Naive thymus-derived CD4-positive, alpha-beta T cell (primary cell): Measurements from ENCODE around the gene RPL18. TPM values are rescaled to one million over a fixed set of nuclear protein-coding genes. Genes with fewer than 3 reads are reported as not detected.

Source experiments
- ATAC-seq: fragments of 150-1000 bp; cut with Tn5 transposase; 2 replicates; pipeline ENCODE4 v1.10.0; 2021; ENCODE audit warnings: mild to moderate bottlenecking, moderate library complexity
- CTCF ChIA-PET: fragments of 350-600 bp; sonication (Branson Sonifier 250); formaldehyde crosslinking; loops from one replicate; lab custom pipeline; 2021; ENCODE audit warnings: antibody characterized with exemption; lab: Charles Lee
- POLR2A ChIA-PET: fragments of 350-600 bp; sonication (Branson Sonifier 250); formaldehyde crosslinking; loops from one replicate; lab custom pipeline; 2021; ENCODE audit warnings: antibody characterized with exemption, inconsistent platforms; lab: Charles Lee
- DNase-seq, 9 donors: peaks; one replicate each; pipeline versions ENCODE4 v3.0.0 to v3.0.0-alpha.2; 2020 to 2022; ENCODE audit warnings: mixed read lengths in 1 of 9
- H3K27ac ChIP-seq: one replicate; pipeline ENCODE4 v1.7.0; 2013; ENCODE audit warnings: mild to moderate bottlenecking, low read depth, low read length, moderate library complexity
- H3K27me3 ChIP-seq, 2 donors: one replicate each; pipeline ENCODE4 v1.7.0; 2013; ENCODE audit warnings: low read length in 2 of 2, mild to moderate bottlenecking in 2 of 2, moderate library complexity in 2 of 2; ENCODE audit not compliant: control insufficient read depth in 2 of 2, insufficient read depth in 2 of 2
- H3K36me3 ChIP-seq, 3 experiments: 1 replicate in 2 of 3; 2 replicates in 1 of 3; pipeline ENCODE4 v1.7.0; 2013; ENCODE audit warnings: low read length in 3 of 3, mild to moderate bottlenecking in 3 of 3, moderate library complexity in 1 of 3; ENCODE audit not compliant: insufficient read depth in 3 of 3, control insufficient read depth in 2 of 3
- H3K4me1 ChIP-seq, 2 donors: one replicate each; pipeline ENCODE4 v1.7.0; 2013; ENCODE audit warnings: low read length in 2 of 2, mild to moderate bottlenecking in 2 of 2, moderate library complexity in 1 of 2; ENCODE audit not compliant: control insufficient read depth in 2 of 2, insufficient read depth in 2 of 2
- H3K4me3 ChIP-seq: 2 replicates; pipeline ENCODE4 v1.7.0; 2013; ENCODE audit warnings: mild to moderate bottlenecking, low read length
- H3K9me3 ChIP-seq, 3 experiments: 1 replicate in 2 of 3; 2 replicates in 1 of 3; pipeline ENCODE4 v1.7.0; 2013; ENCODE audit warnings: low read length in 3 of 3; ENCODE audit not compliant: control insufficient read depth in 2 of 3
- H3K27ac Mint-ChIP-seq, 9 donors: one replicate each; pipeline ENCODE4 v1.8.0; 2020 to 2022; ENCODE audit warnings: mixed read lengths in 9 of 9, mild to moderate bottlenecking in 8 of 9, moderate library complexity in 5 of 9, inconsistent platforms in 2 of 9
- H3K27me3 Mint-ChIP-seq, 5 donors: one replicate each; pipeline ENCODE4 v1.8.0; 2021 to 2022; ENCODE audit warnings: mixed read lengths in 5 of 5, mild to moderate bottlenecking in 1 of 5
- H3K36me3 Mint-ChIP-seq, 5 donors: one replicate each; pipeline ENCODE4 v1.8.0; 2020 to 2022; ENCODE audit warnings: mixed read lengths in 5 of 5, mild to moderate bottlenecking in 3 of 5, inconsistent platforms in 1 of 5
- H3K4me1 Mint-ChIP-seq, 7 donors: one replicate each; pipeline ENCODE4 v1.8.0; 2020 to 2022; ENCODE audit warnings: mixed read lengths in 7 of 7, mild to moderate bottlenecking in 3 of 7, inconsistent platforms in 1 of 7
- H3K4me3 Mint-ChIP-seq, 10 donors: one replicate each; pipeline ENCODE4 v1.8.0; 2020 to 2022; ENCODE audit warnings: mild to moderate bottlenecking in 10 of 10, mixed read lengths in 10 of 10, moderate library complexity in 6 of 10, inconsistent platforms in 2 of 10
- H3K9me3 Mint-ChIP-seq, 11 donors: one replicate each; pipeline ENCODE4 v1.8.0; 2020 to 2022; ENCODE audit warnings: mixed read lengths in 11 of 11, mild to moderate bottlenecking in 4 of 11, inconsistent platforms in 1 of 11, moderate library complexity in 1 of 11
- intact Hi-C, 2 donors: fragments of 100-400 bp; cut with micrococcal nuclease; formaldehyde crosslinking; loops; one replicate each; pipeline ENCODE4 v1.15.1; 2023
- polyA plus RNA-seq, 2 donors: library from polyadenylated mRNA; unstranded; fragments of 300-500 nt; fragmentation: Illumina TruSeq; gene quantifications; one replicate each; pipeline ENCODE4 v1.2.3, GENCODE V29; 2021
- total RNA-seq, 6 experiments: library from RNA in 5 of 6; stranded (reverse) in 5 of 6; gene quantifications; 1 replicate in 5 of 6; 2 replicates in 1 of 6; pipeline ENCODE4 v1.2.3 and lab custom pipeline; 2021 to 2026

Gene RPL18
- total and polyA plus RNA-seq, 7 experiments from 2014 or later = 1,570 to 2,826 (median 2,813) TPM

DNA sequence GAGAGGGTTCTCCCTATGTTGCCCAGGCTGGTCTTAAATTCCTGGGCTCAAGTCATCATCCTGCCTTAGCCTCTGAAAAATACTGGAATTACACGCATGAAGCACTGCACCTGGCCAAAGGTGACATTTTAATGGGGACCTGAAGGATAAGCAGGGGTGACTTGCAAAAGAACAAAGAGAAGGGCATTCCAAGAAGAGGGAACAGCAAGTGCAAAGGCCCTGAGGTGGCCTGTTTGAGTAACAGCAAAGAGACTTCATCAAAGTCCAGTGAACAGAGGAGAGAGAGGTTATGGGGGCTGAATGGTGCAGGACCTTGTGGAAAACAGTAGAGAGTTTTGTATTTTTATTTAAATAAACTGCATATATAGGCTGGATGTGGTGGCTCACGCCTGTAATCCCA, 22.9 kb upstream of the RPL18 start:
- DNase-seq (no peak), ATAC-seq (no peak)
- peaks cover 19 to 25% of the 10 kb centered on the region in 2 donors for H3K4me1 ChIP-seq
- Mint-ChIP-seq H3K36me3 (peaks cover 0 to 5% (median 0%) of the 10 kb centered on the region in 5 donors), H3K27me3 (peaks cover 0 to 11% (median 0%) of the 10 kb centered on the region in 5 donors), H3K27ac (peak overlapping the region in 3 of 9 donors; percentile 51 to 56 (median 54)), H3K4me3 (no peak overlapping the region), H3K9me3 (peaks cover 0 to 4% (median 0%) of the 10 kb centered on the region in 11 donors), H3K4me1 (peaks cover 20 to 48% (median 38%) of the 10 kb centered on the region in 7 donors)
- H3K4me3 ChIP-seq = no peak overlapping the region
- peaks cover 0 to 2% (median 0%) of the 10 kb centered on the region in 3 experiments for H3K36me3 ChIP-seq
- no peaks in the 10 kb centered on the region for H3K9me3 ChIP-seq
- CTCF ChIA-PET = no interaction called here
- H3K27ac ChIP-seq = no peak overlapping the region
- intact Hi-C loops = no loop called here
- no peaks in the 10 kb centered on the region for H3K27me3 ChIP-seq
- POLR2A ChIA-PET = interaction anchor here (0.8 to 1.3 kb wide), 4 partner anchors 14 to 106 kb away, joined by 3 to 4 read pairs (median 4); no protein-coding TSS in a partner anchor

- DNase-seq = no peak
- H3K4me1 Mint-ChIP-seq = peaks cover 9 to 37% (median 32%) of the 10 kb centered on the region in 7 donors
- peak overlapping the region in 7 of 9 donors; percentile 58 to 98 (median 97) for H3K27ac Mint-ChIP-seq
- H3K27me3 Mint-ChIP-seq = peaks cover 0 to 11% (median 0%) of the 10 kb centered on the region in 5 donors
- Histone ChIP-seq H3K27me3 (no peaks in the 10 kb centered on the region), H3K4me3 (no peak overlapping the region), H3K9me3 (no peaks in the 10 kb centered on the region), H3K27ac (no peak overlapping the region), H3K36me3 (peaks cover 0 to 12% (median 0%) of the 10 kb centered on the region in 3 experiments), H3K4me1 (peaks cover 18 to 22% of the 10 kb centered on the region in 2 donors)
- CTCF ChIA-PET = no interaction called here
- peak overlapping the region in 8 of 10 donors; percentile 20 to 100 (median 50) for H3K4me3 Mint-ChIP-seq
- peaks cover 0 to 10% (median 0%) of the 10 kb centered on the region in 11 donors for H3K9me3 Mint-ChIP-seq
- intact Hi-C loops = loop anchor here (5.0 to 10.0 kb wide), 13 partner anchors 38 to 1527 kb away; partner anchors contain the start of genes CCDC9 (in 2 of the 2), PRMT1 (in 2 of the 2), AKT1S1 (in 1 of the 2) and ALDH16A1 (in 1 of the 2)
- POLR2A ChIA-PET = interaction anchor here (0.7 kb wide), 1 partner anchor 9 kb away, joined by 5 read pairs; no protein-coding TSS in a partner anchor
- ATAC-seq = no peak
- peaks cover 0 to 5% (median 0%) of the 10 kb centered on the region in 5 donors for H3K36me3 Mint-ChIP-seq
Observed at GRCh38 chr19:48639483-48640375, 20.8 kb upstream of the RPL18 start.

DNA sequence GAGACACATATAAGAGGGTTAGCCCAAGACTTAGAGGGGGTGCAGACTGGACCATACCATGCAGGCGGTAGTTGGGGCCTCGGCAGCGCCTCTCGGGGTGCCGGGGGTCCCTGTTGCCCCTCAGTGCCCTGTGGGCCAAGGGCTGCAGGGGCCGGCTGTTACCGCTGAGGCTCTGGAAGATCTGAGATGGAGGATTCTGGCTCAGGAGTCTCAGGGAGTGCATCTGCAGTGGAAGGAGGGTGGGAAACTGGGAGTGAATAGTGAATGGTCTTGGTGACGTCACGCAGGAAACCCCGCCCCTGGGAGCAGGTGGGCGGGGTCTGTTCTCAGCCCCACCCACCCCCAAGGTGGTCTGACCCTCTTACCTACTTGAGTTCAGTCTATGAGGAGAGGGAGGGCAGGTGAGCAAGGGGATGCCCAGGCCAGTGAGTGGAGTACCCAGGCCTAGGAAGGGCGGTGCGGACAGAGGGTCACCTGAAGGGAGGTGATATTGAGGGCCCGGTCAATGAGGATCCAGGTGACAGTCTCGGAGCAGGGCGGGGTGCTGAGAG, 19.9 kb upstream of the RPL18 start:
- intact Hi-C loops = loop anchor here (1.0 to 10.0 kb wide), 16 partner anchors 7 to 1527 kb away; partner anchors contain the start of genes CA11 (in 2 of the 2), CCDC9 (in 2 of the 2), PRMT1 (in 2 of the 2) and AKT1S1 (in 1 of the 2)
- Histone ChIP-seq H3K36me3 (peaks cover 0 to 12% (median 0%) of the 10 kb centered on the region in 3 experiments), H3K4me3 (peak overlapping the region; percentile 77), H3K27me3 (no peaks in the 10 kb centered on the region), H3K27ac (peak overlapping the region; percentile 90), H3K4me1 (peaks cover 22 to 23% of the 10 kb centered on the region in 2 donors), H3K9me3 (no peaks in the 10 kb centered on the region)
- peaks cover 0 to 11% (median 0%) of the 10 kb centered on the region in 5 donors for H3K27me3 Mint-ChIP-seq
- H3K4me3 Mint-ChIP-seq = peak overlapping the region; percentile 87 to 100 (median 98)
- H3K36me3 Mint-ChIP-seq = peaks cover 0 to 5% (median 0%) of the 10 kb centered on the region in 5 donors
- CTCF ChIA-PET = no interaction called here
- H3K4me1 Mint-ChIP-seq = peaks cover 13 to 37% (median 31%) of the 10 kb centered on the region in 7 donors
- POLR2A ChIA-PET = interaction anchor here (0.6 to 1.5 kb wide), 3 partner anchors 76 to 307 kb away, joined by 3 read pairs; no protein-coding TSS in a partner anchor
- H3K27ac Mint-ChIP-seq = peak overlapping the region; percentile 97 to 100 (median 98)
- peak in 1 of 9 donors; percentile 32 for DNase-seq
- peaks cover 0 to 10% (median 0%) of the 10 kb centered on the region in 11 donors for H3K9me3 Mint-ChIP-seq
- ATAC-seq = no peak

DNA sequence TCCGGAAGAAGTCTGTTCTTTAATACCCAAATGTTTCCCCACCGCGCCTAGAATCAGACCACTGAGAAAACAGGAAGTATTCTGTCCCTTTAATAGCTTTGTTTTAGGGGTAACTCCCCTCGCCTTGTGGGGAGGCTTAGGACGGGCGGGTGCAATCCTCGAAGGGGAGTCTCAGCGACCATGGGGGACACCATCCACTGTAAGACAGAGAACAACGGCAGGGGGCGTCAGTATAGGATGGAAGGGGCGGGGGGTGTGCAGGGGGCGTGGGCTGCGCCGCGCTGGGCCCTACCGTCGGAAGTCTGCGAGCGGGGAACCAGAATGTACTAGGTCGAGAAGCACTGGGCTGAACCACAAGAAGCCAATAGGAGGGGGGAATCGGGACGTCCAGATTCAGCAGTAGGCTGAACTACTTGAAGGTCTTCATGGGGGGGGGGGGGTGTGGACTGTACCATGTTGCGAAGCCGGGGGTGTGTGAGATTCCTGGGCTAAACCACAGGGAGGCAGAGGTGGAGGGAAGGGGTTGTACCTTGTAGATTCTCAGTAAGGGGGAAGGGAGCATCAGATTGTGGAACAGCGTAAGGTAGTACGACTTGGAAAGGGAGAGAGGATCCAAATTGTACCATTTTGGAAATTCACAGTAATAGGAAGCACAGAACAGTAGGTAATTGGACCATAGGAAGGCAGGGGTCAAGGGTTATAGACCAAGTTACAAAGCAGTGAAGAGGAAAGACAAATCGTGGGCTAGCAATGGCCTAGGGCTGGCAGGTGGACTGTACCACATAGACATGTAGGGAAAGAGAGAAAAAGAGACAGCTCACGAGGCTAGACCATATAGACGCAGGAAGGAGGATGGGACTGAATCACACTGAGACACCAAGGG, 19.2 kb upstream of the RPL18 start:
- Mint-ChIP-seq H3K9me3 (peaks cover 0 to 10% (median 0%) of the 10 kb centered on the region in 11 donors), H3K4me1 (peaks cover 13 to 42% (median 38%) of the 10 kb centered on the region in 7 donors), H3K27ac (peak overlapping the region; percentile 97 to 100 (median 98)), H3K4me3 (peak overlapping the region; percentile 87 to 100 (median 98)), H3K27me3 (peaks cover 0 to 11% (median 0%) of the 10 kb centered on the region in 5 donors), H3K36me3 (peaks cover 0 to 5% (median 3%) of the 10 kb centered on the region in 5 donors)
- H3K4me1 ChIP-seq = peaks cover 29 to 30% of the 10 kb centered on the region in 2 donors
- ChIA-PET POLR2A (interaction anchor here (0.6 to 3.0 kb wide), 18 partner anchors 7 to 327 kb away, joined by 3 to 32 read pairs (median 3); partner anchors contain the start of genes CA11, EMP3, FAM83E and FTL), CTCF (interaction anchor here (0.9 to 1.3 kb wide), 2 partner anchors 8 to 14 kb away, joined by 3 to 4 read pairs; no protein-coding TSS in a partner anchor)
- intact Hi-C loops = loop anchor here (1.0 to 10.0 kb wide), 32 partner anchors 8 to 1526 kb away; partner anchors contain the start of genes CA11 (in 2 of the 2), CCDC9 (in 2 of the 2), GYS1 (in 2 of the 2) and PRMT1 (in 2 of the 2)
- H3K27me3 ChIP-seq = no peaks in the 10 kb centered on the region
- H3K9me3 ChIP-seq = no peaks in the 10 kb centered on the region
- peak; percentile 61 for ATAC-seq
- H3K36me3 ChIP-seq = peaks cover 0 to 18% (median 2%) of the 10 kb centered on the region in 3 experiments
- peak; percentile 68 to 94 (median 89) for DNase-seq
- H3K27ac ChIP-seq = peak overlapping the region; percentile 90
- peak overlapping the region; percentile 77 for H3K4me3 ChIP-seq

- ATAC-seq (peak; percentile 83), DNase-seq (peak; percentile 91 to 100 (median 100))
- peaks cover 4 to 25% (median 9%) of the 10 kb centered on the region in 3 experiments for H3K36me3 ChIP-seq
- no peaks in the 10 kb centered on the region for H3K9me3 ChIP-seq
- Mint-ChIP-seq H3K4me1 (peaks cover 13 to 45% (median 41%) of the 10 kb centered on the region in 7 donors), H3K36me3 (peaks cover 0 to 6% (median 4%) of the 10 kb centered on the region in 5 donors), H3K4me3 (peak overlapping the region; percentile 87 to 100 (median 98)), H3K27me3 (peaks cover 0 to 9% (median 0%) of the 10 kb centered on the region in 5 donors), H3K9me3 (peaks cover 0 to 10% (median 0%) of the 10 kb centered on the region in 11 donors), H3K27ac (peak overlapping the region; percentile 97 to 100 (median 98))
- peaks cover 33 to 36% of the 10 kb centered on the region in 2 donors for H3K4me1 ChIP-seq
- peak overlapping the region; percentile 89 for H3K4me3 ChIP-seq
- H3K27me3 ChIP-seq = no peaks in the 10 kb centered on the region
- peak overlapping the region; percentile 90 for H3K27ac ChIP-seq
- intact Hi-C loops = loop anchor here (1.0 to 10.0 kb wide), 29 partner anchors 13 to 1525 kb away; partner anchors contain the start of genes CCDC9 (in 2 of the 2), GYS1 (in 2 of the 2), PRMT1 (in 2 of the 2) and RPL18 (in 2 of the 2)
- ChIA-PET CTCF (interaction anchor here (0.9 to 1.7 kb wide), 3 partner anchors 8 to 13 kb away, joined by 3 to 5 read pairs (median 4); partner anchors contain the start of gene CA11), POLR2A (interaction anchor here (0.5 to 3.0 kb wide), 18 partner anchors 8 to 1777 kb away, joined by 3 to 32 read pairs (median 4); partner anchors contain the start of genes ARHGAP35, CA11, EMP3 and FAM83E)
Observed at GRCh38 chr19:48637449-48637947, 18.5 kb upstream of the RPL18 start.
